Natural killer cell (primary cell): ENCODE data around the gene GYG1. TPM values are rescaled to one million over a fixed set of nuclear protein-coding genes. Genes with fewer than 3 reads are reported as not detected.

Experiments used
- ATAC-seq, 3 donors: fragments of 150-1000 bp in 2 of 3; fragments of 200-7000 bp in 1 of 3; cut with Tn5 transposase; 1 replicate in 1 of 3; 2 replicates in 2 of 3; pipeline ENCODE4 v1.10.0; 2021; ENCODE audit warnings: mild to moderate bottlenecking in 2 of 3, moderate library complexity in 2 of 3
- DNase-seq, 2 donors: peaks; one replicate each; pipeline versions ENCODE4 v3.0.0 to v3.0.0-alpha.2; 2013 to 2021; ENCODE audit warnings: mixed read lengths in 1 of 2
- H3K27ac ChIP-seq: one replicate; pipeline ENCODE4 v1.5.1; 2013; ENCODE audit warnings: mild to moderate bottlenecking, low read length
- H3K27me3 ChIP-seq: one replicate; pipeline ENCODE4 v1.6.1; 2013; ENCODE audit warnings: low read length; ENCODE audit not compliant: control insufficient read depth, insufficient read depth
- H3K36me3 ChIP-seq: one replicate; pipeline ENCODE4 v1.6.1; 2013; ENCODE audit warnings: low read length; ENCODE audit not compliant: control insufficient read depth, insufficient read depth
- H3K4me1 ChIP-seq: one replicate; pipeline ENCODE4 v1.6.1; 2013; ENCODE audit warnings: low read length; ENCODE audit not compliant: control insufficient read depth, insufficient read depth
- H3K4me3 ChIP-seq: one replicate; pipeline ENCODE4 v1.5.1; 2013; ENCODE audit warnings: low read length
- H3K9me3 ChIP-seq: one replicate; pipeline ENCODE4 v1.6.1; 2013; ENCODE audit warnings: low read length; ENCODE audit not compliant: control insufficient read depth, insufficient read depth
- H3K27ac Mint-ChIP-seq, 2 donors: one replicate each; pipeline ENCODE4 v1.8.0; 2022; ENCODE audit warnings: mild to moderate bottlenecking in 2 of 2, mixed read lengths in 2 of 2, moderate library complexity in 1 of 2
- H3K27me3 Mint-ChIP-seq, 2 donors: one replicate each; pipeline ENCODE4 v1.8.0; 2022; ENCODE audit warnings: low read depth in 2 of 2, mixed read lengths in 2 of 2
- H3K36me3 Mint-ChIP-seq: one replicate; pipeline ENCODE4 v1.8.0; 2022; ENCODE audit warnings: mixed read lengths
- H3K4me1 Mint-ChIP-seq, 2 donors: one replicate each; pipeline ENCODE4 v1.8.0; 2022; ENCODE audit warnings: mixed read lengths in 2 of 2
- H3K4me3 Mint-ChIP-seq: one replicate; pipeline ENCODE4 v1.8.0; 2022; ENCODE audit warnings: mild to moderate bottlenecking, moderate library complexity, mixed read lengths
- H3K9me3 Mint-ChIP-seq, 2 donors: one replicate each; pipeline ENCODE4 v1.8.0; 2022; ENCODE audit warnings: mixed read lengths in 2 of 2
- CTCF ChIP-seq: fragments of 200-600 bp; IDR thresholded peaks from one replicate; pipeline ENCODE4 v1.8.0; 2022; ENCODE audit warnings: antibody characterized with exemption
- WGBS: methylation state at CpG from one replicate; pipeline ENCODE4 v1.1.7; 2013; ENCODE audit warnings: missing lambda C conversion rate; ENCODE audit not compliant: insufficient coverage; 5-methylcytosine and 5-hydroxymethylcytosine counted together
- intact Hi-C: fragments of 100-400 bp; cut with micrococcal nuclease; formaldehyde crosslinking; loops from one replicate; pipeline ENCODE4 v1.14.2; 2022
- total RNA-seq, 4 donors: library from RNA; stranded (reverse); fragments of 120-200 nt in 1 of 4; gene quantifications; one replicate each; pipeline versions ENCODE4 v1.2.3 to v1.2.4, GENCODE V29; 2013 to 2022

The GYG1 gene
- total RNA-seq, 3 donors from 2014 or later (not counting 1 experiment from before 2014, with no cell fraction given), result 46.6 to 56.5 (median 49.6) TPM

GRCh38 chr3:149003653-149004305, 12.4 kb downstream of the GYG1 start:
- no peak overlapping the region for H3K4me3 Mint-ChIP-seq
- no peak overlapping the region for H3K27ac Mint-ChIP-seq
- peak in 1 of 2 donors; percentile 38 for DNase-seq
- intact Hi-C loops, result no loop called here
- ATAC-seq, result no peak
- no peaks in the 10 kb centered on the region for H3K27me3 Mint-ChIP-seq
- 66% methylated on average over 5 of the region's 6 CpGs for WGBS
- H3K4me1 ChIP-seq, result peaks cover 16% of the 10 kb centered on the region
- peaks cover 39% of the 10 kb centered on the region for H3K36me3 ChIP-seq
- H3K27me3 ChIP-seq, result no peaks in the 10 kb centered on the region
- H3K36me3 Mint-ChIP-seq, result peaks cover 5% of the 10 kb centered on the region
- no peaks in the 10 kb centered on the region for H3K9me3 ChIP-seq
- no peak overlapping the region for H3K27ac ChIP-seq
- TF ChIP-seq CTCF, result no peak
- H3K9me3 Mint-ChIP-seq, result no peaks in the 10 kb centered on the region
- H3K4me1 Mint-ChIP-seq, result peaks cover 39 to 43% of the 10 kb centered on the region in 2 donors
- no peak overlapping the region for H3K4me3 ChIP-seq

GRCh38 chr3:149004622-149005021, 13.3 kb downstream of the GYG1 start:
- Mint-ChIP-seq H3K9me3 (no peaks in the 10 kb centered on the region), H3K27ac (no peak overlapping the region), H3K36me3 (peaks cover 5% of the 10 kb centered on the region), H3K4me3 (no peak overlapping the region), H3K27me3 (no peaks in the 10 kb centered on the region), H3K4me1 (peaks cover 37 to 41% of the 10 kb centered on the region in 2 donors)
- Histone ChIP-seq H3K9me3 (no peaks in the 10 kb centered on the region), H3K27ac (no peak overlapping the region), H3K27me3 (no peaks in the 10 kb centered on the region), H3K4me1 (peaks cover 24% of the 10 kb centered on the region), H3K36me3 (peaks cover 37% of the 10 kb centered on the region), H3K4me3 (no peak overlapping the region)
- ATAC-seq (no peak), DNase-seq (no peak)
- TF ChIP-seq CTCF, result no peak
- intact Hi-C loops, result loop anchor here (5.0 kb wide), 1 partner anchor 83 kb away; the partner anchor contains the start of gene HLTF
- WGBS, result 92% methylated on average over 4 of the region's 4 CpGs

- H3K4me1 ChIP-seq, result peaks cover 30% of the 10 kb centered on the region
- Mint-ChIP-seq H3K4me1 (peaks cover 37 to 38% of the 10 kb centered on the region in 2 donors), H3K36me3 (peaks cover 5% of the 10 kb centered on the region), H3K27ac (no peak overlapping the region), H3K27me3 (no peaks in the 10 kb centered on the region), H3K9me3 (no peaks in the 10 kb centered on the region), H3K4me3 (no peak overlapping the region)
- H3K27me3 ChIP-seq, result no peaks in the 10 kb centered on the region
- H3K27ac ChIP-seq, result no peak overlapping the region
- H3K36me3 ChIP-seq, result peaks cover 36% of the 10 kb centered on the region
- intact Hi-C loops, result loop anchor here (5.0 kb wide), 1 partner anchor 82 kb away; the partner anchor contains the start of gene HLTF
- no peaks in the 10 kb centered on the region for H3K9me3 ChIP-seq
- no peak for ATAC-seq
- H3K4me3 ChIP-seq, result no peak overlapping the region
- DNase-seq, result no peak
- TF ChIP-seq CTCF, result no peak
- WGBS, result no CpG with 5 or more reads among the region's 1 CpG
Measured at GRCh38 chr3:149005416-149005815, 14.1 kb downstream of the GYG1 start.
